ENCODE results near the gene HOXA4.
A peak's percentile ranks its signal among the peaks of the same experiment; 100 is the strongest.

Gene HOXA4

GRCh38 chr7:27165089-27165995 lies 34.8 kb upstream of the HOXA4 start, which contains the start of gene HOXA9:
Gene HOXA9 (minus strand): TSS chr7:27165537. CDS start chr7:27165457, 80 bp downstream.
- Histone ChIP-seq H3K36me3 (replicated peaks) (peaks cover 48% of the 10 kb centered on the region), H3K27me3 (ENCODE audit: low read depth) (no peaks in the 10 kb centered on the region), H3K4me3 (peak within 1 kb of the TSS; percentile 70), H3K9me3 (no peaks in the 10 kb centered on the region), H3K4me1 (0 out of 2 replicates have a peak, but pooled peaks cover 3% of the 10 kb centered on the region)
- peak; percentile 91 to 94 for DNase-seq (ENCODE audit: low spot score in 2 of 2)
- in situ Hi-C loops (cut with MboI; ENCODE audit: low sequenced_read_pairs), result loop anchor here (25.0 kb wide), 1 partner anchor 953 kb away; the partner anchor contains the start of genes CBX3 and HNRNPA2B1

- no peaks in the 10 kb centered on the region for H3K9me3 ChIP-seq
- no peaks in the 10 kb centered on the region for H3K27me3 ChIP-seq (ENCODE audit: low read depth)
- H3K4me1 ChIP-seq, result peaks cover 8% of the 10 kb centered on the region
- in situ Hi-C loops (cut with MboI; ENCODE audit: low sequenced_read_pairs), result loop anchor here (25.0 kb wide), 1 partner anchor 952 kb away; the partner anchor contains the start of genes CBX3 and HNRNPA2B1
- peak; percentile 26 to 71 for DNase-seq (ENCODE audit: low spot score in 2 of 2)
- H3K36me3 ChIP-seq (replicated peaks), result peaks cover 47% of the 10 kb centered on the region
- peak overlapping the region; percentile 70 for H3K4me3 ChIP-seq
Observed at GRCh38 chr7:27164367-27165088, 34.0 kb upstream of the HOXA4 start.

- in situ Hi-C loops (cut with MboI; ENCODE audit: low sequenced_read_pairs), result loop anchor here (25.0 kb wide), 1 partner anchor 952 kb away; the partner anchor contains the start of genes CBX3 and HNRNPA2B1
- peaks cover 14% of the 10 kb centered on the region for H3K4me1 ChIP-seq
- no peaks in the 10 kb centered on the region for H3K9me3 ChIP-seq
- H3K4me3 ChIP-seq, result peak overlapping the region; percentile 70
- peaks cover 42% of the 10 kb centered on the region for H3K36me3 ChIP-seq (replicated peaks)
- no peak for DNase-seq (ENCODE audit: low spot score in 2 of 2)
- no peaks in the 10 kb centered on the region for H3K27me3 ChIP-seq (ENCODE audit: low read depth)
Observed at GRCh38 chr7:27164045-27164366, 33.4 kb upstream of the HOXA4 start.

GRCh38 chr7:27163288-27164044 lies 32.9 kb upstream of the HOXA4 start:
- Histone ChIP-seq H3K4me3 (peak overlapping the region; percentile 70), H3K27me3 (ENCODE audit: low read depth) (no peaks in the 10 kb centered on the region)
- in situ Hi-C loops (cut with MboI; ENCODE audit: low sequenced_read_pairs), result loop anchor here (25.0 kb wide), 1 partner anchor 951 kb away; the partner anchor contains the start of genes CBX3 and HNRNPA2B1

GRCh38 chr7:27162561-27163287 lies 32.2 kb upstream of the HOXA4 start:
- Histone ChIP-seq H3K4me3 (peak overlapping the region; percentile 70), H3K4me1 (peaks cover 25% of the 10 kb centered on the region), H3K9me3 (no peaks in the 10 kb centered on the region), H3K36me3 (replicated peaks) (peaks cover 33% of the 10 kb centered on the region), H3K27me3 (ENCODE audit: low read depth) (no peaks in the 10 kb centered on the region)
- in situ Hi-C loops (cut with MboI; ENCODE audit: low sequenced_read_pairs), result loop anchor here (25.0 kb wide), 1 partner anchor 950 kb away; the partner anchor contains the start of genes CBX3 and HNRNPA2B1
- DNase-seq (ENCODE audit: low spot score in 2 of 2), result peak in 1 of 2 experiments; percentile 60

More at GRCh38 chr7:27163288-27164044, 32.9 kb upstream of the HOXA4 start:
- peaks cover 37% of the 10 kb centered on the region for H3K36me3 ChIP-seq (replicated peaks)
- peaks cover 19% of the 10 kb centered on the region for H3K4me1 ChIP-seq
- H3K9me3 ChIP-seq, result no peaks in the 10 kb centered on the region
- DNase-seq (ENCODE audit: low spot score in 2 of 2), result peak in 1 of 2 experiments; percentile 53

GRCh38 chr7:27161721-27162560 lies 31.4 kb upstream of the HOXA4 start:
- Histone ChIP-seq H3K27me3 (ENCODE audit: low read depth) (no peaks in the 10 kb centered on the region), H3K4me3 (peak overlapping the region; percentile 70), H3K4me1 (peaks cover 30% of the 10 kb centered on the region), H3K36me3 (replicated peaks) (peaks cover 30% of the 10 kb centered on the region), H3K9me3 (no peaks in the 10 kb centered on the region)
- DNase-seq (ENCODE audit: low spot score in 2 of 2), result peak; percentile 42 to 58
- in situ Hi-C loops (cut with MboI; ENCODE audit: low sequenced_read_pairs), result loop anchor here (25.0 kb wide), 1 partner anchor 950 kb away; the partner anchor contains the start of genes CBX3 and HNRNPA2B1

- peak; percentile 50 to 74 for DNase-seq (ENCODE audit: low spot score in 2 of 2)
- no peaks in the 10 kb centered on the region for H3K9me3 ChIP-seq
- H3K27me3 ChIP-seq (ENCODE audit: low read depth), result no peaks in the 10 kb centered on the region
- peaks cover 30% of the 10 kb centered on the region for H3K36me3 ChIP-seq (replicated peaks)
- peaks cover 30% of the 10 kb centered on the region for H3K4me1 ChIP-seq
- in situ Hi-C loops (cut with MboI; ENCODE audit: low sequenced_read_pairs), result loop anchor here (25.0 kb wide), 1 partner anchor 949 kb away; the partner anchor contains the start of genes CBX3 and HNRNPA2B1
- H3K4me3 ChIP-seq, result peak overlapping the region; percentile 70
Observed at GRCh38 chr7:27161214-27161720, 30.7 kb upstream of the HOXA4 start.

GRCh38 chr7:27160546-27161213 lies 30.1 kb upstream of the HOXA4 start:
- in situ Hi-C loops (cut with MboI; ENCODE audit: low sequenced_read_pairs), result loop anchor here (25.0 kb wide), 1 partner anchor 948 kb away; the partner anchor contains the start of genes CBX3 and HNRNPA2B1
- H3K36me3 ChIP-seq (replicated peaks), result peaks cover 30% of the 10 kb centered on the region
- H3K4me1 ChIP-seq, result peaks cover 30% of the 10 kb centered on the region
- DNase-seq (ENCODE audit: low spot score in 2 of 2), result peak; percentile 84 to 94
- H3K9me3 ChIP-seq, result no peaks in the 10 kb centered on the region
- peak overlapping the region; percentile 70 for H3K4me3 ChIP-seq
- no peaks in the 10 kb centered on the region for H3K27me3 ChIP-seq (ENCODE audit: low read depth)

- Histone ChIP-seq H3K4me1 (peaks cover 30% of the 10 kb centered on the region), H3K9me3 (no peaks in the 10 kb centered on the region), H3K36me3 (replicated peaks) (peaks cover 30% of the 10 kb centered on the region), H3K27me3 (ENCODE audit: low read depth) (no peaks in the 10 kb centered on the region), H3K4me3 (peak overlapping the region; percentile 70)
- in situ Hi-C loops (cut with MboI; ENCODE audit: low sequenced_read_pairs), result loop anchor here (25.0 kb wide), 1 partner anchor 948 kb away; the partner anchor contains the start of genes CBX3 and HNRNPA2B1
- DNase-seq (ENCODE audit: low spot score in 2 of 2), result peak in 1 of 2 experiments; percentile 57
Observed at GRCh38 chr7:27160145-27160545, 29.6 kb upstream of the HOXA4 start.

GRCh38 chr7:27159266-27160144 lies 28.9 kb upstream of the HOXA4 start:
- in situ Hi-C loops (cut with MboI; ENCODE audit: low sequenced_read_pairs), result loop anchor here (5.0 to 25.0 kb wide), 4 partner anchors 302 to 1302 kb away; partner anchors contain the start of genes CBX3 and HNRNPA2B1
- H3K27me3 ChIP-seq (ENCODE audit: low read depth), result no peaks in the 10 kb centered on the region
- H3K4me3 ChIP-seq, result peak overlapping the region; percentile 70
- peak in 1 of 2 experiments; percentile 65 for DNase-seq (ENCODE audit: low spot score in 2 of 2)
- no peaks in the 10 kb centered on the region for H3K9me3 ChIP-seq
- H3K4me1 ChIP-seq, result peaks cover 34% of the 10 kb centered on the region
- H3K36me3 ChIP-seq (replicated peaks), result peaks cover 32% of the 10 kb centered on the region

Data from HAP-1 (cell line).